ENCODE data around the gene KCNAB1.

Gene KCNAB1

DNA sequence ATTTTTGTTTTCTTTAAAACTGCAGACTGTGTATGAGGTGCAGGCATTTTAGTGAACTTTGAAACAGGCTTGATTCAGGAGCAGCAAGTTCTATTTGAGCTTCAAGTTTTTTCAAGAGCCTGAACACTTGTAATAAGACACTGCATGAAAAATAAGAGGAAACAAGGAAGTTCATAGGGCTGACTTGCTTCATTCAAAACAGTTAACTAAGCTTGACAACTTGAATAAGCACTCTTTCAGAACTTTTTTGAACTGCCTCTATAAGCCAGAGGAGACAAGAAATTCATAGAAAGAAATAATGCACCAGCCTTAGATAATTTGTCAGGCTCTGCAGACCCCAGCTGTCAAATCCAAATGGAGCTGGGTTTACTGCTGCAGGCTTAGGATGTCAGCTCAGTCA lies 304.4 kb downstream of the KCNAB1 start:
- Histone ChIP-seq H3K4me1 (ENCODE audit: control insufficient read depth in 1 of 2, insufficient read depth in 1 of 2, low read depth in 1 of 2, low read length in 1 of 2) (no peaks in the 10 kb centered on the region), H3K36me3 (no peaks in the 10 kb centered on the region), H3K9me3 (no peaks in the 10 kb centered on the region), H3K27ac (no peak overlapping the region), H3K4me3 (ENCODE audit: low read depth in 1 of 2, low read length in 1 of 2) (no peak overlapping the region), H3K27me3 (no peaks in the 10 kb centered on the region)
- TF ChIP-seq, protein P1, sequence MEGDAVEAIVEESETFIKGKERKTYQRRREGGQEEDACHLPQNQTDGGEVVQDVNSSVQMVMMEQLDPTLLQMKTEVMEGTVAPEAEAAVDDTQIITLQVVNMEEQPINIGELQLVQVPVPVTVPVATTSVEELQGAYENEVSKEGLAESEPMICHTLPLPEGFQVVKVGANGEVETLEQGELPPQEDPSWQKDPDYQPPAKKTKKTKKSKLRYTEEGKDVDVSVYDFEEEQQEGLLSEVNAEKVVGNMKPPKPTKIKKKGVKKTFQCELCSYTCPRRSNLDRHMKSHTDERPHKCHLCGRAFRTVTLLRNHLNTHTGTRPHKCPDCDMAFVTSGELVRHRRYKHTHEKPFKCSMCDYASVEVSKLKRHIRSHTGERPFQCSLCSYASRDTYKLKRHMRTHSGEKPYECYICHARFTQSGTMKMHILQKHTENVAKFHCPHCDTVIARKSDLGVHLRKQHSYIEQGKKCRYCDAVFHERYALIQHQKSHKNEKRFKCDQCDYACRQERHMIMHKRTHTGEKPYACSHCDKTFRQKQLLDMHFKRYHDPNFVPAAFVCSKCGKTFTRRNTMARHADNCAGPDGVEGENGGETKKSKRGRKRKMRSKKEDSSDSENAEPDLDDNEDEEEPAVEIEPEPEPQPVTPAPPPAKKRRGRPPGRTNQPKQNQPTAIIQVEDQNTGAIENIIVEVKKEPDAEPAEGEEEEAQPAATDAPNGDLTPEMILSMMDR (IDR thresholded peaks at IDR 0.05), result no peak

DNA sequence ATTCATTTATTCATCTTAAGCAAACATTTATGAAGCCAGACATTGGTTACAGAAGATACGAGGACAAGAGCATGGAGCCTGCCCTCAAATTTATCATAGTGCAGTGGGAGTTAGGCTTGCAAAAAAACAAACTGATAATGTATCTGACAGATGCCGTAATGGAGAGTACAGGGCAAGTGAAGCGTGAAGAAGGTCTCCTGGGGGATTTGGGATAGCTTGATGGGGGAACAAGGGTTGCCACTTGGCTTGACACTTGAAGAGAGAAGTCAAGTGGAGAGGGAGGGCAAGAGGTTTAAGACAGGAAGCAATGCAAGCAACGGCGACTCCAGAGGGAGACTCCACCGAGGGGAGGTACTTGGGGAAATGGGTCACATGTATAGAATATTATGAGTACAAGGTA lies 305.3 kb downstream of the KCNAB1 start:
- no peaks in the 10 kb centered on the region for H3K27me3 ChIP-seq
- H3K9me3 ChIP-seq, result no peaks in the 10 kb centered on the region
- H3K4me1 ChIP-seq (ENCODE audit: control insufficient read depth in 1 of 2, insufficient read depth in 1 of 2, low read depth in 1 of 2, low read length in 1 of 2), result no peaks in the 10 kb centered on the region
- H3K4me3 ChIP-seq (ENCODE audit: low read depth in 1 of 2, low read length in 1 of 2), result no peak overlapping the region
- H3K36me3 ChIP-seq, result no peaks in the 10 kb centered on the region
- no peak overlapping the region for H3K27ac ChIP-seq
- TF ChIP-seq, protein P1 (IDR thresholded peaks at IDR 0.05), result no peak

DNA sequence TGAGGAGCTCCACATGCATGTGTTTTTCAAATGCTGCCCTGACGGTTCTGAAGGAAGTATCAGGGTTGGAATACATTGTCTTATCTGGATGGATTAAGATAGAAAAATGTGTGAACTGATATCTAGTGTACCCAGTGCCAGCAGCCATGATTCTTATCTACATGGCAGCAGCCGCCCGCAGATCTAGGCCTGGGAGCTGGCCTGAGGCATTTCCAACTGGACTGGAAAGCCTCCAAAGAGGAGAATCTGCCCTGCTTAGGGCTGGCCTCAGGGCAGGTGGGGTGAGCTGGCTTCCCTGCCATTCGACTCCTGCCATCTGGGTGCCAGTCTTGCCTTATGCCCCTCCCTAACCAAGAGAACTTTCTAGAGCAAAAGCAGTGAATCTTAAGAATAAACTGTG lies 308.7 kb downstream of the KCNAB1 start:
- H3K36me3 ChIP-seq, result no peaks in the 10 kb centered on the region
- no peaks in the 10 kb centered on the region for H3K9me3 ChIP-seq
- no peaks in the 10 kb centered on the region for H3K27me3 ChIP-seq
- no peak overlapping the region for H3K27ac ChIP-seq
- TF ChIP-seq, protein P1 (IDR thresholded peaks at IDR 0.05), result no peak
- H3K4me1 ChIP-seq (ENCODE audit: control insufficient read depth in 1 of 2, insufficient read depth in 1 of 2, low read depth in 1 of 2, low read length in 1 of 2), result no peaks in the 10 kb centered on the region
- no peak overlapping the region for H3K4me3 ChIP-seq (ENCODE audit: low read depth in 1 of 2, low read length in 1 of 2)

DNA sequence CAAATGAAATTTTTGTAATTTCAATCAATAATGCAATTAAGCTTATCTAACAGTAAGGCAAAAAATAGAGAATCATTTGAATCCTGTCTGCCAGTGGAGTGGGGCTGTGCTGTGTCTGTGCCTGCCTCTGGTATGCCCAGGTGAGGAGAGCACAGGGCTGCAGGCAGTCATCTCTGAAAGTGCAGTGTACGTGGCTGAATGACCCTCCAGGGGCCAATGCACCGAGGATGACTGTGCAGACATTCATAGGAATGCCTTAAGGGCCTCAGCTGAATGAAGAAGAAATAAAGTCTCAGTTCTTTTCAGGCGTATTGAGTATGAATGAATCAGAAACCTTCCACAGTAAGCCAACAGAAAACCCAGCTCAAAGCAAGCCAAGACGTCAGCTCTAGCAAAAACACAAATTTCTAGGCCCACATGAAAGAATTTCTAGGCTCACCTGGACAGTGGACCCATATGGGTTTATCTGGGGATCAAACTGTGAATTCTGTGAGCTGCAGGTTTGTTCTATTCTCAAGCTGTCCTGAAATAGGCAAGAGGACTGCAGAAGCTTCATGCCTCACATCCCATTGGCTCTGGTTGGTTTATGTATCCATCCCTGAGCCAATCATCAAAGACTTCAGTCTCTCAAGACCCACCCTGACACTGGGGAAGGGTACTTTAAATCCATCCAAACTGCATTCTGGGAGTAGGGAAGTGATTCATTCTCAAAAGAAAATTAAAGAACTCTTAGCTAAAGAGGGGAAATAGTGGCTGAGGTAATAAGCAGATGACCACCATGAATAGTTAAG lies 311.2 kb downstream of the KCNAB1 start:
- no peaks in the 10 kb centered on the region for H3K36me3 ChIP-seq
- H3K27me3 ChIP-seq, result no peaks in the 10 kb centered on the region
- H3K4me3 ChIP-seq (ENCODE audit: low read depth in 1 of 2, low read length in 1 of 2), result no peak overlapping the region
- no peak overlapping the region for H3K27ac ChIP-seq
- TF ChIP-seq, protein P1 (IDR thresholded peaks at IDR 0.05), result no peak
- H3K9me3 ChIP-seq, result no peaks in the 10 kb centered on the region
- no peaks in the 10 kb centered on the region for H3K4me1 ChIP-seq (ENCODE audit: control insufficient read depth in 1 of 2, insufficient read depth in 1 of 2, low read depth in 1 of 2, low read length in 1 of 2)

DNA sequence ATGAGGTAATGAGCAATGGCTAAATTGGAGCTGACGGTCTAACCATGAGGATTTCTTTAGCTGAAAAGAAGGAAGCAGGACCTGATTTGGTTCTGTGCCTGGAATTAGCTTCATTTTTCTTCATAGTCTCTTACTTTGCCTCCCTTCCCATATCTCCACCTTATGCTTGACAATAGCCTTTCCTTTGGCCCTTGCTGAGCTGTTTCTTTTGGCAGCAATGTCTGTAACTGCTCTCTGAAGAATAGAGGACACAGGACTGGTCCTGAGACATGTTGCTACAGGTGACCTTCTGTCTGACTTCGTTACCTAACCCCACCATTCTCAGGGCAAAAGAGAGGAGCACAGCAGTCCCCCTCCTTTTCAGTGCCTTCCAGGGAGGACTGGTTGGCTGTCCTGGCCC lies 312.2 kb downstream of the KCNAB1 start:
- Histone ChIP-seq H3K36me3 (no peaks in the 10 kb centered on the region), H3K9me3 (no peaks in the 10 kb centered on the region), H3K4me1 (ENCODE audit: control insufficient read depth in 1 of 2, insufficient read depth in 1 of 2, low read depth in 1 of 2, low read length in 1 of 2) (no peaks in the 10 kb centered on the region), H3K27ac (no peak overlapping the region), H3K4me3 (ENCODE audit: low read depth in 1 of 2, low read length in 1 of 2) (no peak overlapping the region), H3K27me3 (no peaks in the 10 kb centered on the region)
- TF ChIP-seq, protein P1 (IDR thresholded peaks at IDR 0.05), result no peak

Data from neutrophil (primary cell).